B cell (primary cell): ENCODE results near the gene CTIF. TPM values are rescaled to one million over a fixed set of nuclear protein-coding genes. Genes with fewer than 3 reads are reported as not detected.

ENCODE experiments used
- ATAC-seq: fragments of 200-7000 bp; cut with Tn5 transposase; one replicate; pipeline ENCODE4 v1.10.0; 2021; ENCODE audit warnings: low read depth, mild to moderate bottlenecking, moderate number of reproducible peaks, moderate library complexity
- CTCF ChIA-PET: fragments of 350-600 bp; sonication (Branson Sonifier 250); formaldehyde crosslinking; loops from one replicate; lab custom pipeline; 2021; ENCODE audit warnings: antibody characterized with exemption, inconsistent platforms; lab: Charles Lee
- POLR2A ChIA-PET: fragments of 350-600 bp; sonication (Branson Sonifier 250); formaldehyde crosslinking; loops from one replicate; lab custom pipeline; 2021; ENCODE audit warnings: antibody characterized with exemption; lab: Charles Lee
- DNase-seq: peaks from one replicate; pipeline ENCODE4 v3.0.0; 2013
- H2AFZ ChIP-seq: 2 replicates; pipeline ENCODE4 v1.6.1; 2012; ENCODE audit warnings: mild to moderate bottlenecking, low read depth, low read length; ENCODE audit not compliant: insufficient read depth, poor library complexity, severe bottlenecking
- H3K27ac ChIP-seq, 2 donors: 1 replicate in 1 of 2; 2 replicates in 1 of 2; pipeline ENCODE4 v1.5.1; 2012 to 2013; ENCODE audit warnings: low read length in 2 of 2, mild to moderate bottlenecking in 2 of 2, moderate library complexity in 1 of 2
- H3K27me3 ChIP-seq, 4 experiments: fragments of 200-600 bp in 1 of 4; sonication (generic) in 1 of 4; replicated peaks in 1 of 4; 1 replicate in 2 of 4; 2 replicates in 2 of 4; pipeline versions ENCODE4 v1.6.1 to v1.7.0; 2013 to 2016; ENCODE audit warnings: low read length in 3 of 4, mild to moderate bottlenecking in 2 of 4, mixed read lengths in 1 of 4, moderate library complexity in 1 of 4; ENCODE audit not compliant: insufficient read depth in 4 of 4, control insufficient read depth in 3 of 4; ENCODE audit errors: control extremely low read depth in 1 of 4
- H3K36me3 ChIP-seq, 2 experiments: replicated peaks in 1 of 2; 1 replicate in 1 of 2; 2 replicates in 1 of 2; pipeline versions ENCODE4 v1.6.1 to v1.7.1; 2013; ENCODE audit warnings: low read length in 1 of 2; ENCODE audit not compliant: insufficient read depth in 2 of 2, control insufficient read depth in 1 of 2; ENCODE audit errors: control extremely low read depth in 1 of 2, extremely low read depth in 1 of 2
- H3K4me1 ChIP-seq, 2 donors: fragments of 200-600 bp in 1 of 2; sonication (generic) in 1 of 2; 1 replicate in 1 of 2; 2 replicates in 1 of 2; pipeline versions ENCODE4 v1.5.1 to v1.6.1; 2013 to 2017; ENCODE audit warnings: low read length in 2 of 2; ENCODE audit not compliant: control insufficient read depth in 2 of 2, insufficient read depth in 2 of 2
- H3K4me2 ChIP-seq: replicated peaks from 2 replicates; pipeline ENCODE3; 2012; ENCODE audit warnings: mild to moderate bottlenecking, low read depth, low read length; ENCODE audit not compliant: poor library complexity, severe bottlenecking
- H3K4me3 ChIP-seq, 5 experiments: fragments of 200-600 bp in 1 of 5; sonication (generic) in 1 of 5; 1 replicate in 3 of 5; 2 replicates in 2 of 5; pipeline versions ENCODE4 v1.5.1 to v1.7.0; 2011 to 2016; ENCODE audit warnings: low read length in 4 of 5, mild to moderate bottlenecking in 4 of 5, low read depth in 2 of 5, control low read depth in 1 of 5, moderate library complexity in 1 of 5; ENCODE audit not compliant: insufficient read depth in 1 of 5; ENCODE audit errors: control extremely low read depth in 1 of 5, extremely low read depth in 1 of 5
- H3K79me2 ChIP-seq: fragments of 200-600 bp; sonication (generic); one replicate; pipeline ENCODE4 v1.6.0; 2016; ENCODE audit warnings: low read length; ENCODE audit not compliant: control insufficient read depth, insufficient read depth
- H3K9ac ChIP-seq: fragments of 200-600 bp; sonication (generic); 2 replicates; pipeline ENCODE4 v1.6.1; 2017; ENCODE audit warnings: mild to moderate bottlenecking, low read length, moderate library complexity
- H3K9me3 ChIP-seq, 3 donors: one replicate each; pipeline versions ENCODE4 v1.6.1 to v1.7.1; 2013; ENCODE audit warnings: low read length in 2 of 3; ENCODE audit not compliant: control insufficient read depth in 2 of 3, insufficient read depth in 1 of 3; ENCODE audit errors: control extremely low read depth in 1 of 3
- H4K20me1 ChIP-seq: 2 replicates; pipeline ENCODE4 v1.6.0; 2012; ENCODE audit warnings: mild to moderate bottlenecking, low read length; ENCODE audit not compliant: insufficient read depth, control insufficient read depth, poor library complexity, severe bottlenecking
- H3K27ac Mint-ChIP-seq: one replicate; pipeline ENCODE4 v1.8.0; 2021; ENCODE audit warnings: mixed read lengths
- H3K27me3 Mint-ChIP-seq: one replicate; pipeline ENCODE4 v1.8.0; 2021; ENCODE audit warnings: mixed read lengths
- H3K4me1 Mint-ChIP-seq: one replicate; pipeline ENCODE4 v1.8.0; 2021; ENCODE audit warnings: mixed read lengths
- H3K4me3 Mint-ChIP-seq: one replicate; pipeline ENCODE4 v1.8.0; 2021; ENCODE audit warnings: mixed read lengths
- H3K9me3 Mint-ChIP-seq: one replicate; pipeline ENCODE4 v1.8.0; 2022; ENCODE audit warnings: mixed read lengths; ENCODE audit not compliant: insufficient read depth
- EZH2 ChIP-seq: IDR thresholded peaks from 2 replicates; pipeline ENCODE4 v1.6.1; 2012; ENCODE audit warnings: borderline replicate concordance, low read depth, mild to moderate bottlenecking, moderate library complexity, low read length; ENCODE audit not compliant: insufficient read depth, poor library complexity, severe bottlenecking
- WGBS: methylation state at CpG from one replicate; pipeline ENCODE4 v1.1.5; 2013; ENCODE audit warnings: missing lambda C conversion rate; ENCODE audit not compliant: insufficient coverage; 5-methylcytosine and 5-hydroxymethylcytosine counted together
- intact Hi-C: fragments of 100-400 bp; cut with micrococcal nuclease; formaldehyde crosslinking; loops from one replicate; pipeline ENCODE4 v1.10.0; 2022
- polyA plus RNA-seq: library from polyadenylated mRNA; depleted of rRNA; stranded (reverse); fragments of >200 nt; gene quantifications from 2 replicates; pipeline ENCODE4 v1.2.3, GENCODE V29; 2012
- total RNA-seq, 2 donors: library from RNA; stranded (reverse); fragments of 120-200 nt in 1 of 2; gene quantifications; 1 replicate in 1 of 2; 2 replicates in 1 of 2; pipeline versions ENCODE4 v1.2.3 to v1.2.4, GENCODE V29; 2013 to 2022
- TF ChIP-seq, protein P1 (sequence below): fragments of 200-600 bp; IDR thresholded peaks from one replicate; pipeline ENCODE4 v1.8.0; 2022; ENCODE audit warnings: antibody characterized with exemption, mild to moderate bottlenecking

CTIF gene
- total and polyA plus RNA-seq, 2 donors (not counting 1 experiment from before 2014, with no cell fraction given) = 3.6 to 16.2 TPM

- TF ChIP-seq, protein P1, sequence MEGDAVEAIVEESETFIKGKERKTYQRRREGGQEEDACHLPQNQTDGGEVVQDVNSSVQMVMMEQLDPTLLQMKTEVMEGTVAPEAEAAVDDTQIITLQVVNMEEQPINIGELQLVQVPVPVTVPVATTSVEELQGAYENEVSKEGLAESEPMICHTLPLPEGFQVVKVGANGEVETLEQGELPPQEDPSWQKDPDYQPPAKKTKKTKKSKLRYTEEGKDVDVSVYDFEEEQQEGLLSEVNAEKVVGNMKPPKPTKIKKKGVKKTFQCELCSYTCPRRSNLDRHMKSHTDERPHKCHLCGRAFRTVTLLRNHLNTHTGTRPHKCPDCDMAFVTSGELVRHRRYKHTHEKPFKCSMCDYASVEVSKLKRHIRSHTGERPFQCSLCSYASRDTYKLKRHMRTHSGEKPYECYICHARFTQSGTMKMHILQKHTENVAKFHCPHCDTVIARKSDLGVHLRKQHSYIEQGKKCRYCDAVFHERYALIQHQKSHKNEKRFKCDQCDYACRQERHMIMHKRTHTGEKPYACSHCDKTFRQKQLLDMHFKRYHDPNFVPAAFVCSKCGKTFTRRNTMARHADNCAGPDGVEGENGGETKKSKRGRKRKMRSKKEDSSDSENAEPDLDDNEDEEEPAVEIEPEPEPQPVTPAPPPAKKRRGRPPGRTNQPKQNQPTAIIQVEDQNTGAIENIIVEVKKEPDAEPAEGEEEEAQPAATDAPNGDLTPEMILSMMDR = no peak
- no peak for TF ChIP-seq EZH2
- ChIA-PET CTCF (interaction anchor here (0.6 to 4.4 kb wide), 17 partner anchors 20 to 463 kb away, joined by 3 to 52 read pairs (median 3); no protein-coding TSS in a partner anchor), POLR2A (no interaction called here)
- Histone ChIP-seq H3K9ac (no peak overlapping the region), H2AFZ (no peak overlapping the region), H3K27ac (no peak overlapping the region), H3K4me1 (peaks cover 6 to 22% of the 10 kb centered on the region in 2 donors), H3K4me2 (no peak overlapping the region), H3K4me3 (no peak overlapping the region), H3K36me3 (no peaks in the 10 kb centered on the region), H3K79me2 (no peaks in the 10 kb centered on the region), H3K27me3 (peaks cover 0 to 2% (median 0%) of the 10 kb centered on the region in 4 experiments), H3K9me3 (no peaks in the 10 kb centered on the region), H4K20me1 (no peaks in the 10 kb centered on the region)
- intact Hi-C loops = loop anchor here (2.0 to 5.0 kb wide), 3 partner anchors 137 to 201 kb away; no protein-coding TSS in a partner anchor
- DNase-seq (no peak), ATAC-seq (no peak)
- H3K4me3 Mint-ChIP-seq = no peak overlapping the region
- peaks cover 2% of the 10 kb centered on the region for H3K27me3 Mint-ChIP-seq
- peaks cover 6% of the 10 kb centered on the region for H3K9me3 Mint-ChIP-seq
- 100% methylated on average over 3 of the region's 5 CpGs for WGBS
- H3K27ac Mint-ChIP-seq = no peak overlapping the region
- H3K4me1 Mint-ChIP-seq = peaks cover 17% of the 10 kb centered on the region
Observed at GRCh38 chr18:48776156-48776555, 237.3 kb downstream of the CTIF start.

DNA sequence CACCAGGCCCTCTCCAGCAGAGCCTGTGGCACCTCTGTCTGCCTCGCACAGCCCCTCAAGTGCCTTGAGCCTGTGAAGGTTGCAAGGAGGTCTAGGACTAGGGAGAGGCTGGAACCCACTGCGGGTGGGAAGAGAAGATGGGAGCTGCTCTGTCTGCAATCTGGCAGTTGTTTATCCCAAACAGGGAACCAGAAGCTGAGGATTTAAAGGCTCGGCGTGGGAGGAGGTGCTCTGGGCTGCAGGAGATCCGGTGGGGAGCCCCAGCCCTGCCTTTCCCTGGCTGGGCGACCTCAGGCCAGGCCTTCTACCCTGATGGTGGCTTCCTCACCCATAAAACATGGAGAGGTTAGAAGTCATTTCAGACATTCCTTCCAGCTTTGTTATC is 237.8 kb downstream of the CTIF start:
- H3K36me3 ChIP-seq = no peaks in the 10 kb centered on the region
- ChIA-PET CTCF (interaction anchor here (0.6 to 4.4 kb wide), 18 partner anchors 20 to 463 kb away, joined by 3 to 52 read pairs (median 3); no protein-coding TSS in a partner anchor), POLR2A (no interaction called here)
- no peak for TF ChIP-seq EZH2
- TF ChIP-seq, protein P1 = no peak
- ATAC-seq = no peak
- peaks cover 2% of the 10 kb centered on the region for H3K27me3 Mint-ChIP-seq
- DNase-seq = no peak
- H3K9ac ChIP-seq = no peak overlapping the region
- peaks cover 6% of the 10 kb centered on the region for H3K9me3 Mint-ChIP-seq
- no peaks in the 10 kb centered on the region for H3K9me3 ChIP-seq
- peaks cover 22% of the 10 kb centered on the region for H3K4me1 Mint-ChIP-seq
- no peak overlapping the region for H3K4me2 ChIP-seq
- H3K4me1 ChIP-seq = peaks cover 11 to 27% of the 10 kb centered on the region in 2 donors
- no peaks in the 10 kb centered on the region for H3K79me2 ChIP-seq
- 100% methylated on average over 4 of the region's 6 CpGs for WGBS
- no peak overlapping the region for H3K27ac ChIP-seq
- H3K27me3 ChIP-seq = peaks cover 0 to 1% (median 0%) of the 10 kb centered on the region in 4 experiments
- H3K27ac Mint-ChIP-seq = no peak overlapping the region
- no peak overlapping the region for H3K4me3 Mint-ChIP-seq
- H4K20me1 ChIP-seq = no peaks in the 10 kb centered on the region
- H2AFZ ChIP-seq = no peak overlapping the region
- H3K4me3 ChIP-seq = no peak overlapping the region
- intact Hi-C loops = loop anchor here (1.0 to 5.0 kb wide), 7 partner anchors 101 to 462 kb away; no protein-coding TSS in a partner anchor
